AG09319 (cell line): ENCODE results near the gene IL37.

Experiments used
- DNase-seq: peaks from one replicate; pipeline ENCODE4 v3.0.0-alpha.2; 2010; ENCODE audit warnings: low read depth; ENCODE audit errors: extremely low read depth
- CTCF ChIP-seq: IDR thresholded peaks from 2 replicates; pipeline ENCODE4 v1.5.1; 2011; ENCODE audit warnings: low read depth, mild to moderate bottlenecking, inconsistent platforms, low read length, moderate library complexity

Gene IL37

GRCh38 chr2:112962308-112963175, 51.6 kb downstream of the IL37 start:
- no peak for DNase-seq
- TF ChIP-seq CTCF, result no peak

GRCh38 chr2:112967023-112967422, 56.1 kb downstream of the IL37 start:
- DNase-seq, result no peak
- TF ChIP-seq CTCF, result no peak
